GM12878 (cell line): ENCODE measurements around the gene CSTPP1. TPM values are rescaled to one million over a fixed set of nuclear protein-coding genes. Genes with fewer than 3 reads are reported as not detected.

Experiments
- ATAC-seq: fragments of 200-7000 bp; cut with Tn5 transposase; 3 replicates; pipeline ENCODE4 v1.9.1; 2020; ENCODE audit warnings: mild to moderate bottlenecking, moderate library complexity
- BruUV-seq: library from RNA; stranded (reverse); fragments of 400-500 nt; replicated peaks from 2 replicates; lab custom pipeline; 2021; lab: Mats Ljungman, UMichigan
- CTCF ChIA-PET: fragments of 300-600 bp; sonication (Branson Sonifier 250); formaldehyde crosslinking; extraction: SDS; loops from one replicate; lab custom pipeline; 2021; ENCODE audit warnings: inconsistent platforms; lab: Yijun Ruan, JAX
- POLR2A ChIA-PET: fragments of 350-600 bp; formaldehyde crosslinking; extraction: SDS; loops from one replicate; lab custom pipeline; 2021; ENCODE audit warnings: inconsistent platforms; lab: Charles Lee
- RAD21 ChIA-PET: fragments of 300-600 bp; sonication (Branson Sonifier 250); formaldehyde crosslinking; loops from one replicate; lab custom pipeline; 2023; ENCODE audit warnings: antibody characterized with exemption; ENCODE audit not compliant: unreplicated experiment; lab: Charles Lee
- SMC1A ChIA-PET: fragments of 300-600 bp; sonication (Branson Sonifier 250); formaldehyde crosslinking; loops from one replicate; lab custom pipeline; 2023; ENCODE audit not compliant: unreplicated experiment, uncharacterized antibody; lab: Charles Lee
- DNase-seq: peaks from one replicate; pipeline ENCODE4 v3.0.0-alpha.2; 2011; ENCODE audit warnings: low read depth, low spot score
- FAIRE-seq: peaks from 3 replicates; lab custom pipeline; 2011; peaks lifted over from hg19 to GRCh38; lab: Jason Lieb, UNC
- H2AFZ ChIP-seq: 2 replicates; pipeline ENCODE4 v1.6.0; 2011; ENCODE audit warnings: low read depth, low read length, control low read depth; ENCODE audit not compliant: control insufficient read depth
- H3K27ac ChIP-seq: 2 replicates; pipeline ENCODE4 v1.5.1; 2011; ENCODE audit warnings: control low read depth; ENCODE audit not compliant: control insufficient read depth, insufficient read depth
- H3K27me3 ChIP-seq, 2 experiments: replicated peaks in 1 of 2; 2 replicates each; pipeline versions ENCODE4 v1.6.0 to v1.6.1; 2011; ENCODE audit warnings: low read length in 1 of 2; ENCODE audit not compliant: control insufficient read depth in 2 of 2, insufficient read depth in 2 of 2
- H3K36me3 ChIP-seq, 2 experiments: 2 replicates each; pipeline ENCODE4 v1.5.1; 2011; ENCODE audit warnings: low read length in 1 of 2; ENCODE audit not compliant: control insufficient read depth in 2 of 2, insufficient read depth in 2 of 2
- H3K4me1 ChIP-seq: 2 replicates; pipeline ENCODE4 v1.6.1; 2011; ENCODE audit warnings: mild to moderate bottlenecking, low read length, moderate library complexity, mixed read lengths; ENCODE audit not compliant: control insufficient read depth, insufficient read depth
- H3K4me2 ChIP-seq: 2 replicates; pipeline ENCODE4 v1.6.0; 2011; ENCODE audit warnings: control low read depth; ENCODE audit not compliant: control insufficient read depth, insufficient read depth
- H3K4me3 ChIP-seq: fragments of 200-600 bp; sonication (generic); 2 replicates; pipeline ENCODE4 v1.5.1; 2016
- H3K79me2 ChIP-seq: 2 replicates; pipeline ENCODE4 v1.6.0; 2011; ENCODE audit warnings: low read length; ENCODE audit not compliant: control insufficient read depth, insufficient read depth
- H3K9ac ChIP-seq: 2 replicates; pipeline ENCODE4 v1.8.0; 2011; ENCODE audit warnings: low read length, control low read depth, mixed read lengths; ENCODE audit not compliant: control insufficient read depth, insufficient read depth
- H3K9me3 ChIP-seq: replicated peaks from 3 replicates; pipeline ENCODE4 v1.5.1; 2011; ENCODE audit warnings: mild to moderate bottlenecking, low read length; ENCODE audit not compliant: control insufficient read depth, insufficient read depth
- H4K20me1 ChIP-seq: 2 replicates; pipeline ENCODE4 v1.6.0; 2011; ENCODE audit not compliant: control insufficient read depth, insufficient read depth
- CBFB ChIP-seq: IDR thresholded peaks from 2 replicates; pipeline ENCODE4 v1.6.1; 2016; ENCODE audit warnings: antibody characterized with exemption, low read depth
- CBX5 ChIP-seq: sonication (generic); IDR thresholded peaks from 2 replicates; pipeline ENCODE4 v1.6.1; 2016; ENCODE audit warnings: low read depth, moderate library complexity, mild to moderate bottlenecking, inconsistent platforms
- FOS ChIP-seq: IDR thresholded peaks from 3 replicates; pipeline ENCODE4 v1.6.1; 2011; ENCODE audit warnings: borderline replicate concordance; ENCODE audit not compliant: insufficient read length; ENCODE audit errors: extremely low read depth
- HDAC6 ChIP-seq: fragments of 200-600 bp; sonication (generic); IDR thresholded peaks from one replicate; pipeline ENCODE4 v1.8.0; 2017; ENCODE audit warnings: antibody characterized with exemption; ENCODE audit not compliant: unreplicated experiment
- HDGF ChIP-seq: fragments of 450-650 bp; IDR thresholded peaks from 2 replicates; pipeline ENCODE4 v1.6.1; 2016; ENCODE audit warnings: antibody characterized with exemption
- KAT2A ChIP-seq: conservative IDR thresholded peaks from 2 replicates; pipeline ENCODE4 v1.6.1; 2011; ENCODE audit warnings: low read depth, low read length; ENCODE audit not compliant: control insufficient read depth
- NR2C2 ChIP-seq: IDR thresholded peaks from 2 replicates; pipeline ENCODE4 v1.6.1; 2011; ENCODE audit warnings: borderline replicate concordance, low read depth; ENCODE audit not compliant: control insufficient read depth, insufficient read length
- SMC3 ChIP-seq: IDR thresholded peaks from 2 replicates; pipeline ENCODE4 v1.6.1; 2011; ENCODE audit warnings: low read length, improper control_type of control experiment, borderline replicate concordance
- TCF12 ChIP-seq: IDR thresholded peaks from 2 replicates; pipeline ENCODE4 v1.6.1; 2011; ENCODE audit warnings: low read depth, mild to moderate bottlenecking, low read length
- ZSCAN29 ChIP-seq: fragments of 450-650 bp; IDR thresholded peaks from 2 replicates; pipeline ENCODE4 v1.6.1; 2017; ENCODE audit warnings: mild to moderate bottlenecking, moderate library complexity
- WGBS: methylation state at CpG from one replicate; pipeline ENCODE4 v1.1.6; 2016; ENCODE audit warnings: low lambda C conversion rate; ENCODE audit not compliant: insufficient replicate concordance, insufficient coverage; ENCODE audit errors: missing lambda C conversion rate; 5-methylcytosine and 5-hydroxymethylcytosine counted together
- in situ Hi-C: fragments of 300-500 bp; cut with MboI; formaldehyde crosslinking; loops from 9 replicates; pipeline ENCODE4 v1.14.3; 2018; ENCODE audit warnings: mixed read lengths
- intact Hi-C: fragments of 100-400 bp; cut with micrococcal nuclease; formaldehyde crosslinking; loops from one replicate; pipeline ENCODE4 v1.14.2; 2022; ENCODE audit not compliant: unreplicated experiment
- polyA plus RNA-seq, 11 experiments: library from polyadenylated mRNA; depleted of rRNA in 4 of 11; unstranded in 6 of 11; stranded (reverse) in 5 of 11; fragments of >200 nt; fragmentation: Nextera tagmentation in 4 of 11; fragmentation: Illumina TruSeq in 1 of 11; extraction: Ambion mirVana in 4 of 11; extraction: Trizol in 1 of 11; gene quantifications; 1 replicate in 1 of 11; 2 replicates in 10 of 11; pipeline versions ENCODE4 v1.2.1 to v1.2.3, GENCODE V29; 2011 to 2016; ENCODE audit warnings: inconsistent platforms in 2 of 11, missing spikeins in 2 of 11, low read depth in 1 of 11
- total RNA-seq, 4 experiments: library from RNA; depleted of rRNA in 3 of 4; stranded (reverse); fragments of >200 nt in 3 of 4; fragmentation: Illumina TruSeq in 1 of 4; extraction: Trizol in 1 of 4; gene quantifications; 2 replicates each; pipeline versions ENCODE4 v1.2.1 to v1.2.3, GENCODE V29; 2013 to 2021
- TF ChIP-seq, protein P1 (sequence below): IDR thresholded peaks from 2 replicates; pipeline ENCODE4 v1.6.1; 2012; ENCODE audit warnings: low read length, inconsistent platforms

Gene CSTPP1
- total and polyA plus RNA-seq, 10 of the 15 experiments (the other 5 are each of a cell fraction or from before 2014, with no cell fraction given) = 7.1 to 23.4 (median 17.5) TPM

DNA sequence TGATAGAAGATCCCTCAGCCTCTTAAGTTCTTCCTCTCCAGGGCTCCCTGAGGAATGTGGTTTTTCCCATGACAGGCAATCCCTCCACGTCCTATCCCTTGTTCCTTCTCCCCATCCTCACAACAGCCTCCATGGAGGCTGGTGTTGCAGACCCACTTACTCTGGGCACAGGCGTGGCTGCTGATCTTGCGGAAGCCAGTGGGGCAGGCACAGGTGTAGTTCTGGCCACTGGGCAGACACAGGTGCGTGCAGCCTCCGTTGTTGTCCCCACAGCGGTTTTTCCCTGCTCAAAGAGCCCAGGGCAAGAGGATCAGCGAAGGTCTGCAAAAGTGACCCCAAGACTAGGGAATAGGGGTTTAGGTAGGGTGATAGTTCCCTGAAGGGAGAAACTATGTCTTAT lies 47.3 kb upstream of the CSTPP1 start:
- H3K27me3 ChIP-seq = no peaks in the 10 kb centered on the region; a peak in 1 of 4 replicates
- no peak overlapping the region for H2AFZ ChIP-seq
- no peak overlapping the region for H3K27ac ChIP-seq
- in situ Hi-C loops (loop anchor here (5.0 kb wide), 1 partner anchor 273 kb away; no protein-coding TSS in a partner anchor), intact Hi-C loops (loop anchor here (1.0 to 10.0 kb wide), 4 partner anchors 31 to 566 kb away; no protein-coding TSS in a partner anchor)
- TF ChIP-seq, protein P1, sequence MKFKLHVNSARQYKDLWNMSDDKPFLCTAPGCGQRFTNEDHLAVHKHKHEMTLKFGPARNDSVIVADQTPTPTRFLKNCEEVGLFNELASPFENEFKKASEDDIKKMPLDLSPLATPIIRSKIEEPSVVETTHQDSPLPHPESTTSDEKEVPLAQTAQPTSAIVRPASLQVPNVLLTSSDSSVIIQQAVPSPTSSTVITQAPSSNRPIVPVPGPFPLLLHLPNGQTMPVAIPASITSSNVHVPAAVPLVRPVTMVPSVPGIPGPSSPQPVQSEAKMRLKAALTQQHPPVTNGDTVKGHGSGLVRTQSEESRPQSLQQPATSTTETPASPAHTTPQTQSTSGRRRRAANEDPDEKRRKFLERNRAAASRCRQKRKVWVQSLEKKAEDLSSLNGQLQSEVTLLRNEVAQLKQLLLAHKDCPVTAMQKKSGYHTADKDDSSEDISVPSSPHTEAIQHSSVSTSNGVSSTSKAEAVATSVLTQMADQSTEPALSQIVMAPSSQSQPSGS = no peak
- TF ChIP-seq NR2C2 = no peak
- TF ChIP-seq SMC3 = no peak
- no peak for TF ChIP-seq FOS
- no peak for TF ChIP-seq HDGF
- TF ChIP-seq CBX5 = no peak
- no peak for TF ChIP-seq CBFB
- no peak for TF ChIP-seq KAT2A
- no peak for TF ChIP-seq ZSCAN29
- no peak for TF ChIP-seq HDAC6
- no peak for TF ChIP-seq TCF12
- H3K4me3 ChIP-seq = no peak overlapping the region
- POLR2A ChIA-PET = no interaction called here
- CTCF ChIA-PET = interaction anchor here (1.4 to 4.9 kb wide), 2 partner anchors 264 to 265 kb away, joined by 3 to 63 read pairs; no protein-coding TSS in a partner anchor
- H3K9me3 ChIP-seq = no peaks in the 10 kb centered on the region
- H4K20me1 ChIP-seq = no peaks in the 10 kb centered on the region
- FAIRE-seq (no peak), ATAC-seq (no peak; the same call in 2 of the 3 replicates), DNase-seq (no peak)
- H3K79me2 ChIP-seq = no peaks in the 10 kb centered on the region
- WGBS = 41% methylated on average over 7 of the region's 7 CpGs
- RAD21 ChIA-PET = no interaction called here
- H3K9ac ChIP-seq = no peak overlapping the region
- H3K4me1 ChIP-seq = no peaks in the 10 kb centered on the region
- no TSS peak for BruUV-seq
- SMC1A ChIA-PET = no interaction called here
- H3K36me3 ChIP-seq = no peaks in the 10 kb centered on the region
- no peak overlapping the region for H3K4me2 ChIP-seq
